Right ventricle myocardium inferior (tissue), 1 donor: Measurements from ENCODE around the gene NT5DC1. TPM values are rescaled to one million over a fixed set of nuclear protein-coding genes. Genes with fewer than 3 reads are reported as not detected.
"Not testable (repeated sequence)": the region's sequence is repeated elsewhere in the genome, so short reads cannot be mapped to it uniquely, and the experiment has no call there.

Experiments
- ATAC-seq: fragments of 200-7000 bp; cut with Tn5 transposase; one replicate; pipeline ENCODE4 v1.9.1; 2020; ENCODE audit warnings: mild to moderate bottlenecking, moderate library complexity
- DNase-seq: peaks from one replicate; pipeline ENCODE4 v3.0.0; 2021; ENCODE audit errors: missing footprints
- intact Hi-C: fragments of 100-400 bp; cut with DNase I; formaldehyde crosslinking; loops from one replicate; pipeline ENCODE4 v1.11.0; 2022
- total RNA-seq: library from RNA; stranded (reverse); fragmentation: NEBNext Ultra II Directional; extraction: Animal tissue kit (Norgen Biotek cat#: 25700); gene quantifications from one replicate; pipeline ENCODE4 v1.2.1, GENCODE V29; 2021
- donor health status: DM: no; HTN: yes; CAD: no; lungs with severe emphysema.

The NT5DC1 gene
- total RNA-seq, 1 donor from 2014 or later = 49.9 TPM

DNA sequence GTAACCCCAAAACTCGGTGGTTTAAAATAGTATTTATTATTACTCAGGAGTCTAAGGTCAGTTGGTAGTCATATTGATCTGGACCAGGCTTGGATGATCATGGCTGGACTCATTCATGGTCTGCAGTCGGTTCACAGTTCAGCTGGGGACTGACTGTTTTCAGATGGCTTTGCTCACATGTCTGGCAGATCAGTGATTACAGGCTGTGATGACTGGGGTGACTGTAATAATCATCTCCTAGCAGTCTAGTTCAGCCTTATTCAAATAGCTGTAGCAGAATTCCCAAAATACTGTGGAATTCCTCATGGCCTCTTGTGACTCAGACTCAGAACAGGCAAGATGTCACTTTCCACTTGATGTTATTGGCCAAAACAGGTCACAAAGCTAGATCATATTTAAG, 16.4 kb upstream of the NT5DC1 start:
- intact Hi-C loops = no loop called here
- ATAC-seq (no peak), DNase-seq (no peak)

GRCh38 chr6:116087437-116088027, 13.1 kb upstream of the NT5DC1 start:
- ATAC-seq (no peak), DNase-seq (no peak)
- intact Hi-C loops = no loop called here

DNA sequence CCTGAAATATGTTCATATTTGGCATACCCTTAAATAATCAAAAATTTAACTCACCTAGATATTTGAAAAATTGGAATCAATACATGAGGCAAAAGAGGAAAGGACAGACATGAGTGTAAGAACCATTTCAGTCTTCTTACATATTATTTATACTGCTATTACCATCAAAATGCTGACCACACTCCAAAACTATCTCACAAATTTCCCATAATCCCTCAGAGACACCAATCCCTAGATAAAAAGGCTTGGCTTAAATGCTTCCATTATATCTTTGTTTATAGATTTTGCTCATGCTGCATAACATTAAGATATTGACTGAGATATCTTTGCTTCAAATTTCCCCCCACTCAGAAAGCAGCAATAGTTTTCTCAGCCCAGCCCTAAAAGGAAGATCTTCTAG, 11.7 kb upstream of the NT5DC1 start:
- DNase-seq = no peak
- intact Hi-C loops = no loop called here
- ATAC-seq = no peak

- ATAC-seq (no peak), DNase-seq (no peak)
- intact Hi-C loops = no loop called here
These were observed 10.4 kb upstream of the NT5DC1 start for GRCh38 chr6:116090251-116090650.

DNA sequence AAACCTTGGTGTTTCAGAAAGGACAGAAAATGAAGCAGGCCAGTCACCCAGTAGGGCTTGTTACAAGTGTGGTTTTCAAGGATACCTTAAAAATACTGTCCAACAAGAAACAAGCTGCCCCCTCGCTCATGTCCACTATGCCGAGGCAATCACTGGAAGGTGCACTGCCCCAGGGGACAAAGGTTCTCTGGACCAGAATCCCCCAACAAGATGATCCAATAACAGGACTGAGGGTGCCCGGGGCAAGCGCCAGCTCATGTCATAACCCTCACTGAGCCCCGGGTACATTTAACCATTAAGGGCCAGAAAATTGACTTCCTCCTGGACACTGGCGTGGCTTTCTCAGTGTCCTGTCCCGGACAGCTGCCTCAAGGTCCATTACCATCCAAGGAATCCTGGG, 6.6 kb upstream of the NT5DC1 start:
- DNase-seq = no peak
- ATAC-seq = no peak
- intact Hi-C loops = no loop called here

DNA sequence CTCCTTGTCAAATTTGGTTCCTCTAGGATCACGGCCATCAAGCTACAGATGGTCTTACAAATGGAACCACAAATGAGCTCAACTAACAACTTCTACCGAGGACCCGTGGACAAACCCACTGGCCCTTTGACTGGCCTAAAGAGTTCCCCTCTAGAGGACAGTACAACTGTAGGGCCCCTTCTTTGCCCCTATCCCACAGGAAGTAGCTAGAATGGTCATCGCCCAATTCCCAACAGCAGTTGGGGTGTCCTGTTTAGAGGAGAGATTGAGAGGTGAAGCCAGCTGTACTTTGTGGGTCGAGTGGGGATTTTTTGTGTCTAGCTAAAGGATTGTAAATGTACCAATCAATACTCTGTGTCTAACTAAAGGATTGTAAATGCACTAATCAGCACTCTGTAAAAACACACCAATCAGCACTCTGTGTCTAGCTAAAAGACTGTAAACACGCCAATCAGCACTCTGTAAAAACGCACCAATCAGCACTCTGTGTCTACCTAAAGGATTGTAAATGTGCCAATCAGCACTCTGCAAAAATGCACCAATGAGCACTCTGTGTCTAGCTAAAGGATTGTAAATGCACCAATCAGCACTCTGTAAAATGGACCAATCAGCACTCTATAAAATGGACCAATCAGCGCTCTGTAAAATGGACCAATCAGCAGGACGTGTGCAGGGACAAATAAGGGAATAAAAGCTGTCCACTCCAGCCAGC, 4.4 kb upstream of the NT5DC1 start:
- intact Hi-C loops, ATAC-seq, DNase-seq: not testable (repeated sequence)

DNA sequence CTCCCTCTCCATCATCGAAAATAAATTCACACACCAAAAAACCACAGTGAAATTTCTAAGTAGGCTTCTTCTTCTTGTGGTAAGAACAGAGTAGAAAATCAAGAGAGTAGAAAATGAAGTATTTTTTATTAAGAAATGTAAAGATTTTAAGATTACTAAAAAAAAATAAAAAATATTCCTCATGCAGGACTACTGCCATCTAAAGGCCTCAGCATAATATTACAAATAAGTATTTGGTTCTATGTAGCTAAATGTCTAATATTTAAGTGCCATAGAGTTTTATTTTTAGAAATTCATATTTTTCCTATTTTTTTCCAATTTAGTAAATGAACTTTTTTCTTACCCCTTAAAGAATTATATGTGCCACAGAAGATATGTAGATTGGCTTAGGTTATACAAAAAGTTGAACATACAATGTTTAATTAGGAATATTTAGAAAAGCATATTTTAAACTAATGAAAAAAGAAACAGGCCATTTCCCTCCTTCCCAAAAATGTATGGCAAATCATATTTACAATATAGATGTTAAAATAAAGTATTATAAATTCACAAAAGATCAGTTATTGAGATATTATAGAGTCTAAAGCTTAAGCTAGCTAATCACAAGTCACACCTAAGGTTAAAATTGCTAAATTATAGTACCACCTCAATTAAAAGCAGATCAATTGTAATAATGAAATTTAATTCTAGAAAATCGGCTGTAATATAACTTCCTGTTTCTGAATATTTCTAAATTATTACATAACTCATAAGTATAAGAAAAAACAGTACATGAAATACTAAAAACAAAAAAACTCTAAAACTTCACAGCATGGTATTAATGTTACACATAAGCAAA, 3.5 kb upstream of the NT5DC1 start:
- intact Hi-C loops = no loop called here
- no peak for DNase-seq
- ATAC-seq = no peak

DNA sequence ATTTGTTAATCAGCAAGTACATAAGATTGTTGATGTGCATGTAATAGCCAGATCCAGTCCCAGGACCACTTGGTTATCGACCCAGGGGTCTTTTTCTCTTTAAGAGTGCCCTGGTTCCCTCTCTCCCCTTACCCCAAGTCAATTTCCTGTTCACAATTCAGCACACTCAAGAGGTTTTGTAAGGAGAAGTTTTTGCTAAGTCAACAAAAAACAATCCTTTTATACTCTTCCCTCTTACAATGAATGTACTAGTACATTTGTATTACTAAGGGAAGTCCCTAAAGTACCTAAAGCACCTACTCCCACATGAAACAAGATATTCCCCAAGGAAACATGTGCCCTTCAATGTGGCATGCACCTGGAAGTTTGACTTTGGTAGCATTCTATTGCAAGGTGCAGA, 1.6 kb upstream of the NT5DC1 start:
- intact Hi-C loops = no loop called here

GRCh38 chr6:116101302-116101718, 657 bp downstream of the NT5DC1 start:
- no peak for DNase-seq
- intact Hi-C loops = loop anchor here (2.0 to 10.0 kb wide), 2 partner anchors 93 to 113 kb away; no protein-coding TSS in a partner anchor
- ATAC-seq = no peak

More for the DNA sequence above, 1.6 kb upstream of the NT5DC1 start:
- ATAC-seq (no peak), DNase-seq (no peak)

GRCh38 chr6:116101790-116102189, 1.1 kb downstream of the NT5DC1 start:
- intact Hi-C loops = loop anchor here (2.0 to 10.0 kb wide), 2 partner anchors 93 to 113 kb away; no protein-coding TSS in a partner anchor
- ATAC-seq (no peak), DNase-seq (no peak)

DNA sequence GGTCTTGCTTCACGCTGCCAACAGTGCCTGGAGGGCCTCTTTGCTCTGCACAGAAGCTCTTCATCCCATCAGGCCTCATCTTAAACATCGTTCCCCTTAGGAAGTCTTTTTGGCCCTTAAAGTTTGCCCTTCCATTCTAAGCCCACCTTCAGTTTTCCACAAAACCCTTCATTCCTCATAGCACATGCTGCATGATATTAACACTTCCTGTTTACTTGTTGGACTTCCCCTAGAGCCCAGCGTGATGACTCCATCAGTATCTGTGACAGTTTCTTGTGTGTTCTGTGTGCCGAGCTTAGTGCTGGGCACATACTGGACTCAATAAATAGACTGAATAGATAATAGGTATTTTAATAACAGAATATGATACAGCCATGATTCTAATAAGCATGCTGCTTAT, 2.2 kb downstream of the NT5DC1 start:
- DNase-seq = no peak
- ATAC-seq = no peak
- intact Hi-C loops = loop anchor here (10.0 kb wide), 1 partner anchor 112 kb away; no protein-coding TSS in a partner anchor

DNA sequence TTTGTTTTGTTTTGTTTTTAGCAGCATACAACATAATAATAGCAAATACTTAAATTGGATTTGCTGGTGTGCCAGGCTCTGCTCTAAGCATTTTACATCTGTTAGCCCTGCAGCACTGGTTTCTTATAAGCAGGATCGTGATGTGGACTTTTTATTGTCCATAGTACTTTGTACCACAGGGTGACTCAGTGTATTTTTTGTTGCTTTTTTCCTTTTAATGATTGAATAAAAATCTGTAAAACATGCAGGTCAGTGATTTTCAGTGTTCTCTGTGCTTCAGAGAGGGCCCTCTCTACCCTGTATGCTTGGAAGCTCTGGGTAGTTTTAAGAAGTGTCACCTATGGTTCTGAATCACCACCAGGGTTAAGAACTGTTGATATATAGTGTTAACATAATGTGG, 4.0 kb downstream of the NT5DC1 start:
- DNase-seq = no peak
- ATAC-seq = no peak
- intact Hi-C loops = loop anchor here (10.0 kb wide), 1 partner anchor 110 kb away; no protein-coding TSS in a partner anchor

DNA sequence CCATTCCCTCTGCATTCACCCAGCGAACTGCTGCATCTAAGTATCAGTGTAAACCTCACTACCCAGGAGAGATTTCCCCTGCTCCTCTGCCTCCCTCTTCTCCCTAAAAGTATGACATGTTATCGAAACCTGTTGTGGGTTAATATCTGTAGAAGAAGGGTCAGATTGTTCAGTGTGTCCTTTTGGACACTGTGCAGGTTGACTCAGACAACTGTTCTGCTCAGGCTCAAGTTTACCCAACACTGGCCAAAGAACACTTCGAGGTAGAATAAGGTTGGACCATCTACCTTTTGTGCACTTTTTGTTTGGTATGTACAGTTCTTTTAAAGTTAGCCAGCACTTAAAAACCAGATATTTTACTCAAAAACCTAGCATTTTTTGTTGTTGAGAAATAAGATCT, 4.6 kb downstream of the NT5DC1 start:
- intact Hi-C loops = loop anchor here (10.0 kb wide), 1 partner anchor 110 kb away; no protein-coding TSS in a partner anchor
- ATAC-seq (no peak), DNase-seq (no peak)

- DNase-seq = no peak
- intact Hi-C loops = loop anchor here (10.0 kb wide), 1 partner anchor 109 kb away; no protein-coding TSS in a partner anchor
- ATAC-seq = peak; percentile 12
These were observed 5.5 kb downstream of the NT5DC1 start for GRCh38 chr6:116106146-116106545.

DNA sequence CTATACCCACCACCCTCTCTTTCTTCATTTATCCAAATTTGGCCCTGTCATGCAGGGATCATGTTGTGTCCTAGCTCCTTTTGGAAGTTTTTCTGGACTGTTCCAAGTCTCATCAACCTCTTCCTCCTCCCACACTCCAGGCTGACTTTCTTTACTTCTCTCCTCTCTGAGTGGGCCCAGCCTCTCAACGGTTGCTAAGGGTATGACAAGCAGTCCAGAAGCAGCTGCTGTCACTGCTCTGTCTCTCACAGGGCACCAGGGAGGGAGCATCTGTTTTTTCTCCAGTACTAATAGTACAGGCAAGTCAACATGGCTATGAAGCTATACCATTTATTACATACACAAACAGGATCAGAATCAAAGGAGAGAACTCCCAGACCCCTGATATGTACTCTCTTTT, 8.2 kb downstream of the NT5DC1 start:
- DNase-seq (no peak), ATAC-seq (no peak)
- intact Hi-C loops = loop anchor here (10.0 kb wide), 1 partner anchor 106 kb away; no protein-coding TSS in a partner anchor

- ATAC-seq = no peak
- DNase-seq = no peak
- intact Hi-C loops = no loop called here
These were observed 11.2 kb downstream of the NT5DC1 start for GRCh38 chr6:116111552-116112528.

DNA sequence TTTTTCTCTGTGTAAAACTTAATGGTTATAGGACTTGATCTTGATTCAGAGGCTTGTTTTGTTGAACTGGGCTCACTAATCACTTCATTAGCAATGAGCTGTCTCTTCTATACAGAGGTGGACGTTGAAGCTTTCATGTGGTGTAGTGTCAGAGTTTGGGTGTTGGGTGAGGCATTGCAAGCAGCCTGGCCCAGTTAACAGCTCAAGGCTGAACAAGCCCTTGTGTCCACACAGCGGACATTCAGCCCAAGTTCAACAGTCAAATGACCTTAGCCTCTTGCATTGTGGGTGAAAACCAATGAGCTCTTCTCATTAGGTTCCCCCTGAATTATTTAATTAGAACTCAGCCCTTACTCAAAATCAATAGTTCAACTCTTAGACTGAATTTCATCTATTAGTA, 12.7 kb downstream of the NT5DC1 start:
- intact Hi-C loops = no loop called here
- ATAC-seq (no peak), DNase-seq (no peak)

DNA sequence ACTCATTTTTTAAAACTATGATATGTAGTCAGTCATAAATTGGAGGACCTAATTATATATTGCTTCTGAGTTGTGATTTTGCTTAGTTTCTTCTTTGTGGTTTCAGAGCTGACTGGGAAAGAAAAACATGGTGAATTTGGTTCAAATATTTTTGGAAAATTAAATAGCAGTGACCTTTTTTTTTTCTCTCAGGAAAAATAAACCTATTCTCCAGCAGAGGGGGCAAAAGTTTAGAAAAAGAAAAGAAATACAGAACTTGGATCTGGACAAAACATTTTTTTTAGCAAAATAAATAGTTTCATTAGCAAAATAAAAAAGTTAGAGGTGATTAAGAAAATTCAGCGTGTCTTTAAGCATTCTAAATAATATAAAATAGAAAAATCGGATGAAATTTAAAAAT, 15.1 kb downstream of the NT5DC1 start:
- ATAC-seq = no peak
- DNase-seq = no peak
- intact Hi-C loops = no loop called here
